Mammary epithelial cell (primary cell): ENCODE results near the gene PTPRG.

Experiments
- CTCF ChIP-seq, 2 donors: IDR thresholded peaks in 1 of 2; conservative IDR thresholded peaks in 1 of 2; 2 replicates each; pipeline ENCODE4 v1.5.1; 2011 to 2012; ENCODE audit warnings: inconsistent platforms in 2 of 2, low read length in 2 of 2, mild to moderate bottlenecking in 2 of 2, control low read depth in 1 of 2, low read depth in 1 of 2; ENCODE audit not compliant: insufficient read depth in 1 of 2; ENCODE audit errors: extremely low read depth in 1 of 2
- EZH2 ChIP-seq: IDR thresholded peaks from 2 replicates; pipeline ENCODE4 v1.6.1; 2012; ENCODE audit warnings: low read length, inconsistent platforms, borderline replicate concordance

GRCh38 chr3:62211675-62212429 is 650.5 kb downstream of the PTPRG start:
- TF ChIP-seq CTCF (conservative IDR thresholded peaks at IDR 0.05 in 1 of 2, IDR thresholded peaks at IDR 0.05 in 1 of 2; ENCODE audit: extremely low read depth in 1 of 2, insufficient read depth in 1 of 2, low read depth in 1 of 2, low read length in 2 of 2) (no peak), EZH2 (no peak)
